22Rv1 (cell line): ENCODE measurements around the gene PATJ.

Experiments
- CTCF ChIP-seq: fragments of 450-650 bp; IDR thresholded peaks from 2 replicates; pipeline ENCODE4 v1.5.1; 2017; ENCODE audit warnings: mild to moderate bottlenecking
- ZFX ChIP-seq: fragments of 450-650 bp; IDR thresholded peaks from 2 replicates; pipeline ENCODE4 v1.6.1; 2017; ENCODE audit warnings: antibody characterized with exemption, borderline replicate concordance

GRCh38 chr1:61779231-61779630 lies 37.0 kb downstream of the PATJ start:
- TF ChIP-seq CTCF = no peak
- TF ChIP-seq ZFX = no peak
